H4 (cell line): ENCODE measurements around the gene TOGARAM2. TPM values are rescaled to one million over a fixed set of nuclear protein-coding genes. Genes with fewer than 3 reads are reported as not detected.

Source experiments
- DNase-seq: peaks from one replicate; pipeline ENCODE4 v3.0.0-alpha.2; 2015; ENCODE audit warnings: low spot score
- total RNA-seq: library from RNA; depleted of rRNA; stranded (reverse); fragments of >200 nt; shearing (Covaris generic); gene quantifications from 2 replicates; pipeline ENCODE4 v1.2.3, GENCODE V29; 2014; rRNA removed

Gene TOGARAM2
- total RNA-seq, 1 experiment from 2014 or later: 0.21 TPM

- DNase-seq: no peak
These were observed 91.2 kb downstream of the TOGARAM2 start for GRCh38 chr2:29072251-29072650.

GRCh38 chr2:29072971-29073725, 92.0 kb downstream of the TOGARAM2 start:
- no peak for DNase-seq

- no peak for DNase-seq
These were observed 92.8 kb downstream of the TOGARAM2 start for GRCh38 chr2:29073933-29074332.

GRCh38 chr2:29074411-29074810, 93.3 kb downstream of the TOGARAM2 start, which contains the start of gene PCARE:
PCARE (minus strand) TSS chr2:29074523; CDS start chr2:29074261, 262 bp downstream.
- no peak for DNase-seq

- peak; percentile 25 for DNase-seq
These were observed 95.0 kb downstream of the TOGARAM2 start for GRCh38 chr2:29075894-29076705.

- no peak for DNase-seq
These were observed 98.8 kb downstream of the TOGARAM2 start for GRCh38 chr2:29079887-29080286.

- no peak for DNase-seq
These were observed 100.0 kb downstream of the TOGARAM2 start for GRCh38 chr2:29080886-29081743.

GRCh38 chr2:29082804-29083495, 101.9 kb downstream of the TOGARAM2 start:
- no peak for DNase-seq

- no peak for DNase-seq
These were observed 103.5 kb downstream of the TOGARAM2 start for GRCh38 chr2:29084554-29084953.

GRCh38 chr2:29090311-29090710, 109.2 kb downstream of the TOGARAM2 start:
- DNase-seq: peak; percentile 30

GRCh38 chr2:29096969-29097368, 115.9 kb downstream of the TOGARAM2 start:
- no peak for DNase-seq

- no peak for DNase-seq
These were observed 116.5 kb downstream of the TOGARAM2 start for GRCh38 chr2:29097569-29097968.

- DNase-seq: no peak
These were observed 119.5 kb downstream of the TOGARAM2 start for GRCh38 chr2:29100564-29100963.

Other genes starting within 250 kb of the TOGARAM2 start
- 76.5 and 96.0 TPM in 2 replicates for gene PPP1CB, start 229.5 kb upstream of the TOGARAM2 start, total RNA-seq
- not detected in 2 replicates for gene SPDYA, start 170.5 kb upstream of the TOGARAM2 start, total RNA-seq
- gene TRMT61B, start 111.0 kb upstream of the TOGARAM2 start, total RNA-seq: 5.3 and 8.2 TPM in 2 replicates
- 35.8 and 53.2 TPM in 2 replicates for gene WDR43, start 86.6 kb upstream of the TOGARAM2 start, total RNA-seq
- gene PCARE, start 93.2 kb downstream of the TOGARAM2 start, total RNA-seq: not detected in 2 replicates
- 14.1 and 21.1 TPM in 2 replicates for gene CLIP4, start 134.1 kb downstream of the TOGARAM2 start, total RNA-seq